K562 (cell line): ENCODE results near the gene NDST1. TPM values are rescaled to one million over a fixed set of nuclear protein-coding genes. Genes with fewer than 3 reads are reported as not detected.
A peak's percentile ranks its signal among the peaks of the same experiment; 100 is the strongest.

ENCODE experiments used
- CTBP1 ChIP-seq: fragments of 450-650 bp; IDR thresholded peaks from 2 replicates; pipeline ENCODE4 v1.6.1; 2016; ENCODE audit warnings: borderline replicate concordance
- DDX20 ChIP-seq: fragments of 450-650 bp; IDR thresholded peaks from 2 replicates; pipeline ENCODE4 v1.6.1; 2016; ENCODE audit warnings: missing genetic modification characterization, low read depth, mild to moderate bottlenecking, missing compliant biosample characterization, moderate library complexity
- DPF2 ChIP-seq: fragments of 450-650 bp; IDR thresholded peaks from 2 replicates; pipeline ENCODE4 v1.6.1; 2016
- E2F6 ChIP-seq, 2 experiments: IDR thresholded peaks; 2 replicates each; pipeline ENCODE4 v1.6.1; 2011; ENCODE audit warnings: borderline replicate concordance in 1 of 2, control low read depth in 1 of 2, low read depth in 1 of 2, low read length in 1 of 2, mild to moderate bottlenecking in 1 of 2, mixed read lengths in 1 of 2, moderate library complexity in 1 of 2; ENCODE audit not compliant: insufficient read depth in 1 of 2, insufficient read length in 1 of 2, poor library complexity in 1 of 2, severe bottlenecking in 1 of 2; ENCODE audit errors: extremely low read depth in 1 of 2
- EP300 ChIP-seq: IDR thresholded peaks from 2 replicates; pipeline ENCODE4 v1.6.1; 2012; ENCODE audit warnings: low read length, improper control_type of control experiment
- HNRNPK ChIP-seq: fragments of 200-400 bp; formaldehyde crosslinking; IDR thresholded peaks from one replicate; pipeline ENCODE4 v1.6.1; 2018; ENCODE audit warnings: mild to moderate bottlenecking, low read depth, low read length; ENCODE audit not compliant: poor library complexity, severe bottlenecking
- IFI16 ChIP-seq: fragments of 250-450 bp; sonication (Bioruptor Pico); IDR thresholded peaks from 2 replicates; pipeline ENCODE4 v2.1.2; 2022; ENCODE audit warnings: mild to moderate bottlenecking, inconsistent platforms
- KLF13 ChIP-seq: fragments of 450-650 bp; IDR thresholded peaks from 2 replicates; pipeline ENCODE4 v1.6.1; 2016; ENCODE audit warnings: missing genetic modification characterization, low read depth, mild to moderate bottlenecking, missing compliant biosample characterization, moderate library complexity, borderline replicate concordance
- MBD1 ChIP-seq: fragments of 250-450 bp; sonication (Bioruptor Pico); IDR thresholded peaks from 2 replicates; pipeline ENCODE4 v1.8.0; 2022; ENCODE audit warnings: inconsistent platforms
- MNT ChIP-seq, 2 experiments: fragments of 450-650 bp; conservative IDR thresholded peaks; 2 replicates each; pipeline ENCODE4 v1.6.1; 2017; ENCODE audit warnings: mild to moderate bottlenecking in 2 of 2, moderate library complexity in 2 of 2
- MTF1 ChIP-seq: fragments of 250-450 bp; sonication (Bioruptor Pico); IDR thresholded peaks from 2 replicates; pipeline ENCODE4 v1.9.0; 2021; ENCODE audit warnings: moderate library complexity, mild to moderate bottlenecking, inconsistent platforms, borderline replicate concordance
- NBN ChIP-seq: fragments of 450-650 bp; IDR thresholded peaks from 2 replicates; pipeline ENCODE4 v1.6.1; 2016; ENCODE audit warnings: low read depth, mild to moderate bottlenecking
- PATZ1 ChIP-seq: fragments of 250-450 bp; sonication (Bioruptor Pico); IDR thresholded peaks from 2 replicates; pipeline ENCODE4 v1.5.0; 2020; ENCODE audit warnings: mild to moderate bottlenecking, borderline replicate concordance
- RCOR1 ChIP-seq, 2 experiments: IDR thresholded peaks; 2 replicates each; pipeline ENCODE4 v1.6.1; 2012; ENCODE audit warnings: low read depth in 2 of 2, low read length in 2 of 2, borderline replicate concordance in 1 of 2, improper control_type of control experiment in 1 of 2
- SMAD4 ChIP-seq: fragments of 250-450 bp; sonication (Bioruptor Pico); conservative IDR thresholded peaks from 2 replicates; pipeline ENCODE4 v1.8.0; 2021; ENCODE audit warnings: inconsistent platforms, mild to moderate bottlenecking, moderate library complexity
- SMARCA4 ChIP-seq: fragments of 450-650 bp; IDR thresholded peaks from 2 replicates; pipeline ENCODE4 v1.6.1; 2016
- SOX6 ChIP-seq: fragments of 450-650 bp; IDR thresholded peaks from 2 replicates; pipeline ENCODE4 v1.6.1; 2014; ENCODE audit warnings: mild to moderate bottlenecking
- STAT5B ChIP-seq: fragments of 250-450 bp; sonication (Bioruptor Pico); IDR thresholded peaks from 2 replicates; pipeline ENCODE4 v1.8.0; 2021; ENCODE audit warnings: mild to moderate bottlenecking, inconsistent platforms
- TAL1 ChIP-seq: fragments of 450-650 bp; IDR thresholded peaks from 2 replicates; pipeline ENCODE4 v1.6.1; 2016; ENCODE audit warnings: mild to moderate bottlenecking
- TEAD4 ChIP-seq, 2 experiments: sonication (generic) in 1 of 2; formaldehyde crosslinking in 1 of 2; IDR thresholded peaks; 2 replicates each; pipeline versions ENCODE4 v1.6.1 to v1.8.0; 2012 to 2022; ENCODE audit warnings: borderline replicate concordance in 1 of 2, inconsistent platforms in 1 of 2, low read length in 1 of 2, mild to moderate bottlenecking in 1 of 2, missing genetic modification reagents in 1 of 2
- TRIM24 ChIP-seq, 2 experiments: fragments of 450-650 bp; IDR thresholded peaks; 2 replicates each; pipeline ENCODE4 v1.6.1; 2016
- ZEB2 ChIP-seq: fragments of 450-650 bp; IDR thresholded peaks from 2 replicates; pipeline ENCODE4 v1.6.1; 2016
- ZFP30 ChIP-seq: fragments of 250-450 bp; sonication (Bioruptor Pico); IDR thresholded peaks from 2 replicates; pipeline ENCODE4 v1.8.0; 2022; ENCODE audit warnings: moderate library complexity, mild to moderate bottlenecking, inconsistent platforms, borderline replicate concordance
- polyA plus RNA-seq, 8 experiments: library from polyadenylated mRNA; depleted of rRNA in 4 of 8; stranded (reverse) in 5 of 8; unstranded in 3 of 8; fragments of >200 nt; fragmentation: Nextera tagmentation in 2 of 8; fragmentation: Illumina TruSeq in 1 of 8; extraction: Ambion mirVana in 2 of 8; extraction: Trizol in 1 of 8; gene quantifications; 2 replicates each; pipeline versions ENCODE4 v1.2.1 to v1.2.3, GENCODE V29; 2011 to 2014; ENCODE audit warnings: inconsistent platforms in 1 of 8, missing spikeins in 1 of 8
- total RNA-seq, 7 experiments: library from RNA; depleted of rRNA in 6 of 7; stranded (reverse); fragments of >200 nt in 6 of 7; fragmentation: Illumina TruSeq in 2 of 7; extraction: Trizol in 2 of 7; gene quantifications; 2 replicates each; pipeline versions ENCODE4 v1.2.1 to v1.2.3, GENCODE V29; 2011 to 2021; ENCODE audit warnings: low replicate concordance in 1 of 7

Gene NDST1
- total and polyA plus RNA-seq, 9 of the 15 experiments (the other 6 are each of a cell fraction or from before 2014, with no cell fraction given), result 0.38 to 47.9 (median 9.9) TPM

GRCh38 chr5:150595466-150596031 lies 87.6 kb downstream of the NDST1 start (continued):
- TF ChIP-seq SMAD4, result peak; percentile 99
- TF ChIP-seq MBD1 (CRISPR knock-in tag), result no peak
- TF ChIP-seq CTBP1, result peak; percentile 75; the same call in 1 of the 2 replicates
- peak; percentile 89 for TF ChIP-seq SMARCA4
- peak; percentile 52 for TF ChIP-seq HNRNPK
- no peak for TF ChIP-seq STAT5B (CRISPR knock-in tag)
- TF ChIP-seq NBN, result peak; percentile 68; the same call in 1 of the 2 replicates
- TF ChIP-seq DPF2, result peak; percentile 90
- TF ChIP-seq EP300, result peak; percentile 70
- peak; percentile 90 for TF ChIP-seq TAL1
- TF ChIP-seq TEAD4 (IDR thresholded peaks at IDR 0.05; ENCODE audit: low read length), result peak; percentile 94
- no peak for TF ChIP-seq TEAD4 (CRISPR knock-in tag; IDR thresholded peaks at IDR 0.05; ENCODE audit: borderline replicate concordance)
- no peak for TF ChIP-seq DDX20
- peak; percentile 55 to 62; a peak in 3 of 4 replicates for TF ChIP-seq TRIM24 (IDR thresholded peaks at IDR 0.05)
- no peak for TF ChIP-seq MTF1 (CRISPR knock-in tag)
- no peak for TF ChIP-seq KLF13 (tag)
- no peak for TF ChIP-seq ZFP30 (CRISPR knock-in tag)
- TF ChIP-seq SOX6, result peak; percentile 95
- TF ChIP-seq PATZ1 (CRISPR knock-in tag), result no peak
- 0 out of 2 replicates have a peak, but pooled peaks have one; percentile 52 for TF ChIP-seq ZEB2
- TF ChIP-seq IFI16 (CRISPR knock-in tag), result no peak
- peak in 1 of 2 experiments; percentile 57 for TF ChIP-seq E2F6 (IDR thresholded peaks at IDR 0.05; ENCODE audit: borderline replicate concordance in 1 of 2, extremely low read depth in 1 of 2, insufficient read depth in 1 of 2, insufficient read length in 1 of 2, low read depth in 1 of 2, low read length in 1 of 2, poor library complexity in 1 of 2, severe bottlenecking in 1 of 2)
- peak in 1 of 2 experiments; percentile 73; a peak in 2 of 4 replicates for TF ChIP-seq RCOR1 (IDR thresholded peaks at IDR 0.05; ENCODE audit: borderline replicate concordance in 1 of 2, low read depth in 2 of 2, low read length in 2 of 2)
- TF ChIP-seq MNT (conservative IDR thresholded peaks at IDR 0.05), result no peak
